HG03095 (cell line): ENCODE measurements around the gene ABHD8.
"Not testable (repeated sequence)": the region's sequence is repeated elsewhere in the genome, so short reads cannot be mapped to it uniquely, and the experiment has no call there.

ENCODE experiments used
- ATAC-seq: cut with Tn5 transposase; IDR thresholded peaks from one replicate; pipeline ENCODE4 v1.9.1; 2021; ENCODE audit warnings: moderate library complexity; ENCODE audit not compliant: unreplicated experiment

The ABHD8 gene

DNA sequence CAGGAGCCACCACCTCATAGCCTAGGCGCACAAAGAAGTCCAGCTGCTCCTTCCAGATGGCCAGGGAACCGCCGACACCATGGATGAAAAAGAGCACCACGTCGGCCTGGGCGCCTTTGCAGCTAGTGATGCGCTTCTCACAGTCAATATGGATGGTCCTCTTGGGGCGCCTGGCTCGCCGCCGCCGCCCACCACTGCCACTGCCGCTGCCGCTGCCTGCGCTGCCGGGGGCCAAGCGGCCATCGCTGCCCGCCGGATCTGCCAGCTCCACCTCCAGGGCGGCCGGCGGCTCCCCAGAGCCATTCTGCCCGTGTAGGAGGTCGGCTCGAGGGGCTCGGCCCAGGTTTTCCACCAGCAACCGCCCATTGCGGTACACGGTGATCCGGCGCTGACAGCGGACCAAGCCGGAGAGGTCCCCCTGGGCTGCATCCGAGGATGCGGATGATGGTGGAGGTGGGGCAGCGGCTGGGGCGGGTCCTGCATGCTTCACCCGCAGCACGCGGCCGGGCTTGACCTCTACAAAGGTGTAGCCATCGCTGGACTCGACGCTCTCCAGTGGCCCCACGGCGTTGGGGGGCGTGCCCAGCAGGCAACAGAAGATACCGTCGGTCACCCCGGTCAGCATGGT, 2.1 kb downstream of the ABHD8 start:
- no peak for ATAC-seq

DNA sequence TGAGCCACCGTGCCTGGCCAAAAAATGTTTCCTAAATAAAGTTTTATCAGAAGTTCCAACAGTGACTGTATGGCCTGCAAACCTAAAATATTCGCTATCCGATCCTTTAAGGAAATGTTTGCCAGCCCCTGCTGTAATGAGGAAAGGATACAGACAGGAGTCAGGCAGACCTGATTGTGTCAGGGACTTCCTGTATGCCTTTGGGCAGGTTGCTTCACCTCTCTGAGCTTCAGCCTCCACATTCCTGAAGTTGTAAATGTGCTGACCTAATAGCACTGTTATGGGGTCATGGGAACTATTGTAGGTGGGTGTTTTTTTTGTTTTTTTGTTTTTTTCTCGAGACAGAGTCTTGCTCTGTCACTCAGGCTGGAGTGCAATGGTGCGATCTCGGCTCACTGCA, 6.2 kb downstream of the ABHD8 start:
- ATAC-seq, result no peak

DNA sequence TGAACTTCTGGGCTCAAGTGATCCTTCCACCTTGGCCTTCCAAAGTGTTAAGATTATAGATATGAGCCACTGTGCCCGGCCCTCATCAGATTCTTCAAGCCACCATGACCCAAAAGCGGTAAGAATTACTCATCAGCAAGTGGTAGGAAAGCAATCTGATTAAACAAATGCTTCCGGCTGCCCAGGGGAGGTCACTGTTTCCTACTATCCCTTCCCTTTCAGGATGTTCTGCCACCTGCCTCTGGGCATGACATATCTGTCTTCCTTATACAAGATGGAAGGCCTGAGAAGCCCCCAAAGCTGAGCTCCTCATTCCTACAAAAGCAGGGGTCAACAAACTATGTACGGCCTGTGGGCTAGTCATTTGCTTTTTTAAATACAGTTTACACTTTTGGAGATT, 7.0 kb downstream of the ABHD8 start:
- ATAC-seq, result no peak

DNA sequence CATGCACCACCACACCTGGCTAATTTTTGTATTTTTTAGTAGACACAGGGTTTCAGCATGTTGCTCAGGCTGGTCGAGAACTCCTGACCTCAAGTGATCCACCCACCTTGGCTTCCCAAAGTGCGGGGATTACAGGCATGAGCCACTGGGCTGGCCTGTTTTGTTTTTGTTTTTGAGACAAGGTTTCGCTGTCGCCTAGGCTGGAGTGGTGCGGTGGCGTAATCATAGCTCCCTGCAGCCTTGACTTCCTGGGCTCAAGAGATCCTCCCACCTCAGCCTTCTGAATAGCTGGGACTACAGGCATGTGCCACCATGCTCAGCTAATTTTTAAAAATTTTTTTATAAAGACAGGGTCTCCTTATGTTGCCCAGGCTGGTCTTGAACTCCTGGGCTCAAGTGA, 7.7 kb downstream of the ABHD8 start:
- not testable (repeated sequence) for ATAC-seq

DNA sequence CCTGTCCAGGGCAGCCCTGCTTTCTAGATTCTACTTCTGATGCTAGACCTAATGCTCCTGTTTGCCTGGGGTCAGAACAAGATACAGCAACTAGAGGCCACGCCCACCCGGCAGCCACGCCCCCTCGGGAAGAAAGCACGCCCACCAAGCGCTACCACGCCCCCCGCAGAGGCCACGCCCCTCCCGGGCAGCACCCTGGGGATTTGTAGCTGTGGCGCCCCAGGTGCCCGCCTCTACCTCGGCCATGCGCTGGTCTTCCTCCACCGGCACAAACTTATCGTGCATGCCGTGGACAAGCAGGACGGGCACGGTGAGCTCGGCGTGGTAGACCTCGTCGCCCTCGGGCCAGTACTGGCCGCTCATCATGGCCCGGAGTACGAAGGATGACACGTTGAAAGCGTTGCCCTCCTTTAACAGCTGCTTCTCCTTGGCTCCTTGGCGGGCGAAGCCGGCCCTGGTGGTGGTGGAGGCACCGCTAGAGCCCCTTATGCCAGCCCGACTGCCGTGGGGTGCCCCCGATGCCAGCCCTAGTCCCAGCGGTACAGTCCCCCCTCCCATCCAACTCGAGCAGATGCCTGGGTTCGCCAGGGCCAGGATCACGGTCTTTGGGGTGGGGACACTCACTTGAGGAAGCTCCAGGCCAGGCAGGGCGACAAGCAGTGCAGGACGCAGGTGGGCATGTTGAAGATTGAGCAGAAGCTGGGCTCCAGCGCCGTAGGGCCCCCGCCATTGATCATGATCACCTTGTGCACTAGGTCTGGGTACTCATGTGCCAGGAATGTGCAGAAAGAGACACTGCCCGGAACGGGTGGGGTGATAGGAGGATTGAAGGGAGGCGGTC, 9.0 kb downstream of the ABHD8 start:
- no peak for ATAC-seq

DNA sequence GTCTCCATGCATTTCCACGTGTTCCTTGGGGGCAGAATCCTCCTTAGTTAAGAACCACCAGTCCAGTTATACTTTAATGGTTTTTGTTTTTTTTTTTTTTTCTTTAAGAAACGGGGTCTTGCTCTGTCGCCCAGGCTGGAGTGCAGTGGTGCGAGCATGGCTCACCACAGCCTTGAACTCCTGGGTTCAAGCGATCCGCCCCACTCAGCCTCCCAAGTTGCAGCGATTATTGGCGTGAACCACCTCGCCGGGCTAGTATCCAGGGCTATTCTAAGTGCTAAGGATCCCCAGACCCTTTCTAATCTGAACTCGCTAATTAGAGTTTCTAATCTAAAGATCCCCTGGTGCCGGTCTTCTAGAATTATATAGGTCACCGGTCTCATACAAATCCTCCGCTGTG, 9.6 kb downstream of the ABHD8 start:
- no peak for ATAC-seq

DNA sequence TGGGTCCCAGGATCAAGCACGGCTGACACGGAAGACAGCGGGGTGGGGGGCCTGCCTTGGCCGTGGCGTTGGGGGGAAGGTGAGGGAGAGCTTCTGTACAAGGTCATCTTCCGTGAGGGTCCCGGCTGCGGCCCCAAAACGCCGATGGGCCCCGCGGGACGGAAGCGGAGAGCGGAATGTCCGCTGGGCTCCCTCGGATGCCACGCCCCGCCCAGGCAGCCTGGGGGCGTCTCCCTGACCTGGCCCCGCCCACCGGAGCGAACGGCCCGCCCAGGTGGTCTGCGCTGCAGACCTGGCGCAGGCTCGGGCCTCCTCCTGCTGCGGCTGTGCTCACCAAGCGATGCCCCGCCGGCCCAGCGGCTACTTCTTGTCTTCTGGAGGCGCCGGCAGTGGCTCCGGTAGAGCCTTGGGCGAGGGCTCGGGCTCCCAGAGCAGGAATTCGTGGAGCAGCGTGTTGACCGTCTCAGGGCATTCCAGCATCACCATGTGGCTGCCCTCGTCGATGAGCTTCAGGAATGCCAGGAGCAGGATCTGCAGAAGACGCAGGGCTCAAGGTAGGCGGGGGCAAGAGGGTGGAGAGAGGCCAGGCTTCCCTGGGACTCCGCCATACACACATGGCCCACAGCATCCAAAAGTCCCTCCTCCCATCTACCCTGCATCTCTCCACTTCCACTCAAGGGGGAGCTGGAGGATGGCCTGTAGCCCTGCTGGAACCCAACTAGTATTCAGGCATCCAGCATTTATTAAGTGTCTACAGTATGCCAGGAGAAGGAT, 10.7 kb downstream of the ABHD8 start:
- peak; percentile 76 for ATAC-seq

DNA sequence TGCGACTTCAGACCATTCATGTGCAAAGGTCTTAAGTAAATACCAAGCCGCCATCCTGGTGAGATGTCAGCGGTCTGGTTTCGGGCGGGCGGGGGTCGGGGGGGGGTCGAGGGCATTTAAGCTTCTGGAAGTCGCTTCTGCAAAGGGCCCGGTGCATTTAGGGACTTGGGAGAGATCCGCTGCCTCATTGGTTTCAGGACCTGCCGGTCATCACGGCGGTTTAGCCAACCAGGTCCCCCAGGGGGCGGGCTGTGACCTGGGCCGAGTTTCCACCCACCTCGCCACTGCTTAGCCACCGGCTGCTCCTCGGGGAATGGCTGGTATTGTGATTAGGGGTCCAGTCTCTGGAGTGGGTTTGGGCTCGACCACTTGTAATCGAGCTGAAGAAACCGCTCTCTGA, 13.7 kb downstream of the ABHD8 start:
- no peak for ATAC-seq

DNA sequence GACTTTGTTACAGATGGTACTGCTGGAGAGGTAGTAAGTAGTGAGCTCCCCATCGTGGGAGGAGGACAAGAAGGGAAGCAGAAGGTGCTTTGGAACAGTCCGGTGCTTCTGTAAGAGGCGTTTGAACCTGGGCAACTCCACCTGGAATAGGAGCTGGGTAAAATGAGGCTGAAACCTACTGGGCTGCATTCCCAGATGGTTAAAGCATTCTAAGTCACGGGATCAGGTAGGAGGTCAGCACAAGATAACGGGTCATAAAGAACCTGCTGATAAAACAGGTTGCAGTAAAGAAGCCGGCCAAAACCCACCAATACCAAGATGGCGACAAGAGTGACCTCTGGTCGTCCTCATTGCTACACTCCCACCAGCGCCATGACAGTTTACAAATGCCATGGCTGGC, 16.5 kb downstream of the ABHD8 start:
- ATAC-seq, result no peak

DNA sequence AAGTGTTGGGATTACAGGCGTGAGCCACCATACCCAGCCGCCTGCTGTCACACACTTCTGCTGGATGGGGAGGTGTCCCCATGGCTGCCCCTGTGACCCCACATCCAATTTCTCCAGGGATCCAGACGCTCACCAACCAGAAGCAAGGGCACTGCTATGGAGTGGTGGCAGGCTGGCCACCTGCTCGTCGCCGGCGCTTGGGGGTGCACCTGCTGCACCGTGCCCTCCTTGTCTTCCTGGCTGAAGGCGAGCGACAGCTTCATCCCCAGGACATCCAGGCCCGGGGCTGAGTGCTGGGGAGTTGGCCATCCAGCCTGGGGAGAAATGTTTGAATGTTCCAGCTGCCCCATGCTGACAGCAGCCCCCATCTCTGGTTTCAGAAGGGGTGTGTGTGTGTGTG, 17.0 kb downstream of the ABHD8 start:
- ATAC-seq, result no peak

DNA sequence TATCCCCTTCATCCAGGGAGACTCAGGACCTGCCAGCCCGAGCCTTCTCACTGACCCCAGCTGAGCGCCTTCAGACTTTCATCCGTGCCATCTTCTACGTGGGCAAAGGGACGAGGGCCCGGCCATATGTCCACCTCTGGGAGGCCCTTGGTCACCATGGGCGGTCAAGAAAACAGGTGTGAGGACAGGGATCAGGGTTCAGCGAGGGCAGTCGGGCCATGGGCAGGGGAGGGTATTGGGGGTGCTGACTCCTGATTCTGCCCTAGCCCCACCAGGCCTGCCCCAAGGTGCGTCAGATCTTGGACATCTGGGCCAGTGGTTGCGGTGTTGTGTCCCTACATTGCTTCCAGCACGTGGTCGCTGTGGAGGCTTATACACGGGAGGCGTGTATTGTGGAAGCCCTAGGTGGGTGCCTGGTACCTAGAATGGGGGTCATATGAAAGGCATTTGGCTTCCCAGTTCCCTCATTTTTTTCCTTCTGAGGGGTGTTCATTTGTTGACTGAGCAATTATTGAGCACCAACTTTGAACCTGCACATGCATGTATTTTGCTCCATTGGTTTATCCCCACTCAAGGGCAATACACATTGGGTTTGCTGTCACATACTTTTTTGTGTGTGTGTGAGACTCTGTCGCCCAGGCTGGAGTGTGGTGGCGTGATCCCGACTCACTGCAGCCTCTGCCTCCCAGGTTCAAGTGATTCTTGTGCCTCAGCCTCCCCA, 17.6 kb downstream of the ABHD8 start:
- no peak for ATAC-seq

DNA sequence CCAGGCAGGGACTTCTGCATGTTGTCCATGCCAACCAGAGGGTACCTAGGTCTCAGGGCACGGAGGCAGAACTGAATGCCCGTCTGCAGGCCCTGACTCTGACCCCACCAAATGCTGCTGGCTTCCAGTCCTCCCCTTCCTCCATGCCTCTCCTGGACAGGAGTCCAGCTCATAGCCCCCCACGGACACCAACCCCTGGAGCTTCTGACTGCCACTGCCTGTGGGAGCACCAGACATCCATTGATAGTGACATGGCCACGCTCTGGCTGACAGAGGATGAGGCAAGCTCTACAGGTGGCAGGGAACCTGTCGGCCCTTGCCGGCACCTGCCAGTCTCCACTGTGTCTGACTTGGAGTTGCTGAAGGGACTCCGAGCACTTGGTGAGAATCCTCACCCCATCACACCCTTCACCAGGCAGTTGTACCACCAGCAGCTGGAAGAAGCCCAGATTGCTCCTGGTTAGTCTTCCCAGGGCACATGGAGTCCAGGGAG, 19.7 kb downstream of the ABHD8 start:
- no peak for ATAC-seq

DNA sequence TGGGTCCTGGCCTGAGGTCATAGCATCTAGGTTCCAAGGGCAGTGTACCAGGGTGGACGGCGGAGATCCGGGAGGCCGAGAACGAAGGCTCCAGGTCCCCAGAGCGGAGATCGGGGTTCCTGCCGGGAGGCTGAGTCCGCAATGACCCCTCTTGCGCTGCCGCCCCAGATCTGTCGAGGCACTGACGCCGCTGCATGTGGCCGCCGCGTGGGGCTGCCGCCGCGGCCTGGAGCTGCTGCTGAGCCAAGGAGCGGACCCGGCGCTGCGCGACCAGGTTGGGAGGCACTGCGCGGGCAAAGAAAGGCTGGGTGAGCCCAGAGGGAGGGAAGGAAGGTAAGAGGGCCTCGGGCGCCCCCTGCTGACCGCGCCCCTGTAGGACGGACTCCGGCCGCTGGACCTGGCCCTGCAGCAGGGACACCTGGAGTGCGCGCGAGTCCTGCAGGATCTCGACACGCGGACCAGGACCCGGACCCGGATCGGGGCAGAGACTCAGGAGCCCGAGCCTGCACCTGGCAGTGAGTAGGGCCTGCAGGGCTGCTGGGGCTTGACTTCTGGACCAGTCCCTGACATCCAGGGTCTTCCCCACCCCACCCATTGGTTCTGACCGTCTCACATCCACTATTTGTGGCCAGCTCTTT, 20.6 kb downstream of the ABHD8 start:
- ATAC-seq, result peak; percentile 51

DNA sequence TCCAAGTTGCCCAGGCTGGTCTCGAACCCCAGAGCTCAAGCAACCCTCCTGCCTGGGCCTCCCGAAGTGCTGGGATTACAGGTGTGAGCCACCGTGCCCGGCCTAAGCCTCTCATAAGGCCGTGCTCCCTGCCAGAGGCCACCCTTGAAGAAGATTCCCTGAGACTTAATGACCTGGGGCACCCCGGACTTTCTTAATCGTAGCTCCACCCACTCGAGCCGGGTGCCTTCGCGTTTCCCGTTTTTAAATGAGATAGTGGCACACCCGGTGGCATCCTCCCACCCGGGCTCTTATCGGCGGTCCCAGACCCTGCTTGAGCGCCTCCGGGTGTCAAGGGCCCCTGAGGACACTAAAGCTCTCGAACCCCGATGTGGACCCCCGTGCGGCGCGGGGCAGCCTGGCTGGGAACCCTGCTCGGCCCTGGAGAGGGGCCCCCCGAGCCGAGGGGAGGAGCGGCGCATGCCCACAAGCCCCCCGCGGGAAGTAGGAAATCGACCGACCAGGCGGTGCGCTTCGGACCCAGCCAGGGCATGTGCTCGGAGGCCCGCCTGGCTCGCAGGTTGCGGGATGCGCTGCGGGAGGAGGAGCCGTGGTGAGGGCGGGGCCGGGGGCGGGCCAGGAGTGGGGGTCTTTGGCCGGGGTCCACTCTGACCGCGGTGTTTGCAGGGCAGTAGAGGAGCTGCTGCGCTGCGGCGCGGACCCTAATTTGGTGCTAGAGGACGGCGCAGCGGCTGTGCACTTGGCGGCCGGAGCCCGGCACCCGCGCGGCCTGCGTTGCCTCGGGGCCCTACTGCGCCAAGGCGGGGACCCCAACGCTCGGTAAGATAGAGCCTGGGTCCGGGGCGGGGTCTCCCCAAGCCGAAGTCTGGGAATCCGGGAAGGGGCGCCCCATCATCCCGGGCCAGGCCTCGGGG, 21.6 kb downstream of the ABHD8 start, which contains the start of gene ANKLE1:
Gene ANKLE1 (plus strand): TSS at position 511 of the 914 bp plus-strand sequence. CDS start 20 bp downstream, at position 531.
- ATAC-seq, result no peak

DNA sequence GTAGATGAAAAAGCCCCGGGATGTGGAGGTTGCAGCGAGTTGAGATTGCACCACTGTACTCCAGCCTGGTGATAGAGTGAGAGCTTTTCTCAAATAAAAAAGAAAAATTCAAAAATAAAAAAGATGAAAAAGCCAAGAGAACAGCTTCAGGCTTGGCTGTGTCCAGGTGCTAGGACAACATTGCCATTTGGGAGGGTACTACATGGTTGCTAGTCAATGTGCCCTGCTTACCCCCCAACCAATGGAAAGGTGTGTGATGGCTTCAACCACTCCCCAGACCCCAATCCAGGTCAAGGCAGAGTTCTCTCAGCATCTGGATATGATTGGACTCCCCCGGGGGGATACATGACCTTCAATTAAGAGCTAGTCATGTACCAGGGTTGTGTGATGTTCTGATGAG, 23.8 kb downstream of the ABHD8 start:
- no peak for ATAC-seq

DNA sequence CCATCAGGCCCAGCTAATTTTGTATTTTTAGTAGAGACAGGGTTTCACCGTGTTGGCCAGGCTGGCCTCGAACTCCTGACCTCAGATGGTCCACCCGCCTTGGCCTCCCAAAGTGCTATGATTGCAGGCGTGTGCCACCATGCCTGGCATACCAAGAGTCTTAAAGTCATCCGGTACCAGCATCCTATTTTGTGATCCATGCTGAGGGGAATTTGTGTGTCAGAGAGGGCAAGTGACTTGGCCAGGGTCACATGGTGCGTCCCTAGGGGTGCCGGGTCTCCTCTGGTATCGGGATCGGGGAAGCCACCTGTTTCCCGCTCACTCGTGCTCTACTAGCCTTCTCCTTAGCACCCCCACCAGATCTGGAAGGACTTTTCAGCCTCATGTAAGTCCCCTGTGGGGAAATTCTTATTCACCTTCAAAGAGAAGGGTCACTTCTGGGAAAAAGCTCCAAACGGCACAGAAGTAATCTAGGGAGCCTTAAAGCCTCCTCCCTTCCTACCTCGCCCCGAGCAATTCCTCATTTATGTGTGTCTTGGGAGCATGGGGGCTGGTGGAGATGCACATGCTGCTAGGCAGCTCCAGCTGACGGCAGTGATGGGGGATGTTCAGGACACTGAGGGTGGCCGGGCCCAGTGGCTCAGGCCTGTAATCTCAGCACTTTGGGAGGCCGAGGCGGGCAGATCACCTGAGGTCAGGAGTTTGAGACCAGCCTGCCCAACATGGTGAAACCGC, 27.6 kb downstream of the ABHD8 start:
- ATAC-seq, result no peak

DNA sequence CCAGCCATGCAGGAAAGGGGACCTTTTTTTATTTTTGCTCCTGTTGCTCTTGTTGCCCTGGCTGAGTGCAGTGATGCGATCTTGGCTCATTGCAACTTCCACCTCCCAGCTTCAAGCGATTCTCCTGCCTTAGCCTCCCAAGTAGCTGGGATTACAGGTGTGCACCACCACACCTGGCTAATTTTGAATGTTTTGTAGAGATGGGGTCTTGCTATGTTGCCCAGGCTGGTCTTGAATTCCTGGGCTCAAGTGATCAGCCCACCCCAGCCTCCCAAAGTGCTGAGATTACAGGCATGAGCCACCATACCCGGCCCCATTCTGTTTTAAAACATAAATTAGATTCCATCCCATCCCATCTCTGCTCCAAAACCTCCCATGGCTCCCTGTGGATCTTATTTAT, 28.3 kb downstream of the ABHD8 start:
- ATAC-seq, result not testable (repeated sequence)

DNA sequence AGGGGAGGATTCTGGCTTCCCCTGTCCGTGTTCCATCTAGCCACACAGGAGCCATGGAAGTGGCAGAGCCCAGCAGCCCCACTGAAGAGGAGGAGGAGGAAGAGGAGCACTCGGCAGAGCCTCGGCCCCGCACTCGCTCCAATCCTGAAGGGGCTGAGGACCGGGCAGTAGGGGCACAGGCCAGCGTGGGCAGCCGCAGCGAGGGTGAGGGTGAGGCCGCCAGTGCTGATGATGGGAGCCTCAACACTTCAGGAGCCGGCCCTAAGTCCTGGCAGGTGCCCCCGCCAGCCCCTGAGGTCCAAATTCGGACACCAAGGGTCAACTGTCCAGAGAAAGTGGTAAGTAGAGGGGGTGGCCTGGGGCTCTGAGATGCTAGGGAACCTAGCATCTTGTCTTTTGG, 34.5 kb downstream of the ABHD8 start:
- ATAC-seq, result no peak
